22Rv1 (cell line): Measurements from ENCODE around the gene LAMP1.

Experiments
- H3K27ac ChIP-seq: fragments of 450-650 bp; 2 replicates; pipeline ENCODE4 v1.5.1; 2017
- ZFX ChIP-seq: fragments of 450-650 bp; IDR thresholded peaks from 2 replicates; pipeline ENCODE4 v1.6.1; 2017; ENCODE audit warnings: antibody characterized with exemption, borderline replicate concordance
- TF ChIP-seq, protein P1 (sequence below): fragments of 450-650 bp; IDR thresholded peaks from 2 replicates; pipeline ENCODE4 v1.5.1; 2017; ENCODE audit warnings: mild to moderate bottlenecking

The LAMP1 gene

DNA sequence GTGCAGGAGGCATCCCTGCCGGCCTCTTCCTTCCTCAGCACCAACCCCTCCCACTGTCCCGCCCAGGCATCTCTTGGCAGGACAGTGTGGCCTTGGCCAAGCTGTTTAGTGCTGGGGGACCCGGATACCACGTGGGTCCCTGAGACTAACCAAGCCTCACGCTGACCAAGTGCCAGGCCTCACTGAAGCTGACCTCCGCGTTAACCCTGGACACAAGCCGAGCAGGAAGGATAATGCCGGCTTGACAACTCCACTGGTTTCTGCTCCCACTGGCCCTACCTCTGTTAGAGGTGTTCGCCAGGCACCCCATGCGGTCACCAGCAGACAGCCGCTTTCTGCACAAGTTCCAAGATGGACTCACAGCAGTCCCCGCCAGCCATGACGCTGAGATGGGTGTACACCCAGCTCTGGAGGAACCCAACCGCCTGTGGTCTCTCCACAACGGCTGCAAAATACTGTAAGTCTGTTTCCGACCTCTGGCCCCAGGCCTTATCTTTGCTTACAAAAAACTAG lies 54.5 kb downstream of the LAMP1 start:
- no peak for TF ChIP-seq ZFX
- TF ChIP-seq, protein P1, sequence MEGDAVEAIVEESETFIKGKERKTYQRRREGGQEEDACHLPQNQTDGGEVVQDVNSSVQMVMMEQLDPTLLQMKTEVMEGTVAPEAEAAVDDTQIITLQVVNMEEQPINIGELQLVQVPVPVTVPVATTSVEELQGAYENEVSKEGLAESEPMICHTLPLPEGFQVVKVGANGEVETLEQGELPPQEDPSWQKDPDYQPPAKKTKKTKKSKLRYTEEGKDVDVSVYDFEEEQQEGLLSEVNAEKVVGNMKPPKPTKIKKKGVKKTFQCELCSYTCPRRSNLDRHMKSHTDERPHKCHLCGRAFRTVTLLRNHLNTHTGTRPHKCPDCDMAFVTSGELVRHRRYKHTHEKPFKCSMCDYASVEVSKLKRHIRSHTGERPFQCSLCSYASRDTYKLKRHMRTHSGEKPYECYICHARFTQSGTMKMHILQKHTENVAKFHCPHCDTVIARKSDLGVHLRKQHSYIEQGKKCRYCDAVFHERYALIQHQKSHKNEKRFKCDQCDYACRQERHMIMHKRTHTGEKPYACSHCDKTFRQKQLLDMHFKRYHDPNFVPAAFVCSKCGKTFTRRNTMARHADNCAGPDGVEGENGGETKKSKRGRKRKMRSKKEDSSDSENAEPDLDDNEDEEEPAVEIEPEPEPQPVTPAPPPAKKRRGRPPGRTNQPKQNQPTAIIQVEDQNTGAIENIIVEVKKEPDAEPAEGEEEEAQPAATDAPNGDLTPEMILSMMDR: no peak
- no peak overlapping the region for H3K27ac ChIP-seq

DNA sequence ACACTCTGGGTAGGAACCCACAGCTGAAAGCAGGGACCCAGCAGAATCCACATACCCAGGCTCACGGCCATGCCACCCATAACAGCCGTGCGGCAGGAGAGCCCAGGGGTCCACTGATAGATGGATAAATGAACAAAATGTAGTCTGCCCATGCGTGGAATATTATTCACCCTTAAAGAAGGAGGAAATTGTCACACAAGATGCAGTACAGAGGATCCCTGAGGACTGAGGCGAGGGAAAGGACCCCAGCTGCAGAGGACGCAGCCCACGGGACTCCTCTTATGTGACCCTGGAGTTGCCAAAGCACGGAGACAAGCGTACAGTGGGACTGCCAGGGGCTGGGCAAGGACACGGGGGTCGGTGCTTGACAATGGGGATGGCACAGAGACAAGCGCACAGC lies 56.2 kb downstream of the LAMP1 start:
- no peak overlapping the region for H3K27ac ChIP-seq
- TF ChIP-seq ZFX: no peak
- TF ChIP-seq, protein P1: no peak

DNA sequence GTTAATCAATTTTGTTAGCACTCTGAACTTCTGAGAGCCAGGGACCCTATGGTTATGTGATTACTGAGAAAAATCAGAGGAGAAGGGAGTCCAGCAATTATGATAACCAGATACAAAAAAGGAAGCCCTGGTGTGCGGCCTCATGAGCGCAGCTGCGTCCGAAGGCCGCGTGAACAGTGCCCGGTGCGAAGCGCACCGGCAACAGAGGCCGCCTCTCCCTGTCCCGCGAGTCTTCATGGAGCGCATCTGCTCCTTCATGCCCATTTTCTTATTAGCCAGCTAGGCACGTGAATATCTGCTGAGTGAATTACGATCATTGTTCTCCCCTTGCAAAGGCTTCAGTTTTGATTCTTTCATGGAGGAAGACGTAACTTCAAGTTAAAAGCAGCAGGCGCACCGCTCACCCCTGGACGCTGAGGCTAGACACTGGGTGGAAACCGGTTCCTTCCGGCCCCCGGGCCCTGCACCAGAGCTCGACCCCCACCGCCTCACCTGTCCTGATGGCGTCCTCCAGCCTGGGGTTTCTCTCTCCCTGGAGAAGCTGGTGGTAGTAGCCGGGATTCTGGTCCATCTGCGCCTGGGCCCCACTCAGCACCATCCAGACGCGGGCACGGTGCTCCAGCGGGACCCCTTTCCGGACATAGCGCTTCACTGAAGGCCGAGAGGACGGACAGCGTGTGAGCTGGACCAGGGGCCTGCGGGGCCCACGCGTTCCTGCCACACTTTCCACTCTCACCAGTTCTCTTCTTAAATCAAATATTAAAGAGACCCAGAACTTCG lies 58.0 kb downstream of the LAMP1 start:
- H3K27ac ChIP-seq: no peak overlapping the region
- TF ChIP-seq ZFX: no peak
- TF ChIP-seq, protein P1: no peak

DNA sequence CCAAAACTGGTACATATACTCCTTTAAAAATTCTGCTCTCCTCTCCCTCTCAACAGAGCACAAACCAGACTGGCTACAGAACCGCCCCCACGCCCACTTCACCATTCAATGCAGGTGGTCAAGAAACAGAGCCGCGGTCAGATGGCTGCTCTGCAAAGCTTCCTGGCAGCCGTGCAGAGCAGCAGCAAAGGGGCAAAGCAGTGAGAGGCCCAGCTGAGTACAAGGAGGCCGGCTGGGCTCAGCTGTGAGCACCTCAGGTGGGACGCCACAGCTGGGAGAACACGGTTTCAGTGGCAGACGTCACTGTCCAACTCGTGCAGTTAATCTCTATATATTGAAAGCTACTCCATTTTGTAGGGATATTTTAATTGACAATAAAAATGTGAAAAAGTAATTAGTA lies 58.6 kb downstream of the LAMP1 start:
- no peak overlapping the region for H3K27ac ChIP-seq
- no peak for TF ChIP-seq ZFX
- TF ChIP-seq, protein P1: no peak

DNA sequence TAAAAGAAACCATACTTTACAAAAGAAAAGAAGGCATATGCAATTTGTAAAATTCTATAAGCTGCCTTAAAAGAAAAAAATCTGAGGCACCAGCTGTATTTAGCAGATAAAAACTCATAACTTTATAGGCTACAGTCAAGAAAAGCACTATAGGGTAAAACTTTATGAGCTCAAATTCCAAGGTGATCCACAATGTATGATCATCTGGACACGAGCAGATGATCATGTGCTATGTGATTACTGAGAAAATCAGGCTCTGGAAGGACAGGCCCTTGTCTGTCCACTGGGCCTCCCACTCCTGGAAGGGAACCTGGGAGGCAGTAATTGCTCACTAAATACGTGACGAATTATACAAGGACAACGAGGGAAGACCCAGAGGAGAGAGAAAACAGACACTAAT lies 59.6 kb downstream of the LAMP1 start:
- TF ChIP-seq ZFX: no peak
- TF ChIP-seq, protein P1: no peak
- no peak overlapping the region for H3K27ac ChIP-seq

DNA sequence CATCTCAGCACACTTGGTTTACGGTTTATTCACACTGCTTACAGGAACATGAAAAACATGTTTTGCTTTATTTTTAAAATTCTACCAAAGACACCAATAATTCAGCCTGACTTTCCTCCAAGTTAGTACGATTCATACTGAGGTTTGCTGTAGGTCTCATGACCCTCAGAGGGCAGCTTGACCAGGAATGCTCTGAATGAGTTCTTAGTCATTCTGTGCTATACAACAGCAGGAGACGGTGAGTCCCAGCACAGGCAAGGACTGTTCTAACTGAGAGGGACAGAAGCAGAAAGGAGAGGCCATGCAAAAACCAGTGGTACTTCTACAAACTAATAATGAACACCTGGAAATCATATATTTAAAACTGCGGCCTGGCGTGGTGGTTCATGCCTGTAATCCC lies 60.5 kb downstream of the LAMP1 start:
- H3K27ac ChIP-seq: no peak overlapping the region
- no peak for TF ChIP-seq ZFX
- TF ChIP-seq, protein P1: no peak

DNA sequence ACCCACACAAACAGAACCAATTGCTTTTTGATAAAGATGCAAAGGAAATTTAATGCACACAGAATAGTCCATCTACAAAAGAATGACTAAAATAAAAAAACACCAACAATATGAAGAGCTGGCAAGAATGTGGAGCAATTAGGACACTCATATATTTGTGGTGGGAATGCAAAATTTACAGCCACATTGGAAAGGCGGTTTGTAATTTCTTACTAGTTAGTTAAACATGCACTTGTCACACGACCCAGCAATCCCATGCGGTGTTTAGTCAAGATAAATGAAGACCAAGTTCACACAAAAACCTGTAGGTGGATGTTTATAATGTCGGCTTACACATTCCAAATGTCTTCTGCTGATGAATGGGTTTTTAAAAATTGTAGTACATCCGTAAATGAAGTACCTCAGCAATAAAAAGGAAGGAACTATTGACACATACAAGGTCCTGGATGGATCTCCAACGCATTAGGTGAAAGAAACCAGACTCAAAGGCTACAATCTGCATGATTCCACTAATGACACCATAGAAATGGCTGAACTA lies 61.7 kb downstream of the LAMP1 start:
- TF ChIP-seq, protein P1: no peak
- TF ChIP-seq ZFX: no peak
- no peak overlapping the region for H3K27ac ChIP-seq
